Measurements from ENCODE around the gene DDX17.

DDX17 gene

GRCh38 chr22:38449776-38450175, 56.3 kb downstream of the DDX17 start:
- H3K9ac ChIP-seq, result no peak overlapping the region
- TF ChIP-seq CTCF (conservative IDR thresholded peaks at IDR 0.05; ENCODE audit: low read depth, low read length), result no peak
- H4K20me1 ChIP-seq (ENCODE audit: insufficient read depth), result no peaks in the 10 kb centered on the region
- no peak overlapping the region for H3K4me2 ChIP-seq
- no peaks in the 10 kb centered on the region for H3K36me3 ChIP-seq (ENCODE audit: insufficient read depth)
- H3K79me2 ChIP-seq (ENCODE audit: insufficient read depth, low read depth), result no peaks in the 10 kb centered on the region
- peaks cover 39% of the 10 kb centered on the region; the same call in 1 of the 2 replicates for H3K27me3 ChIP-seq (ENCODE audit: insufficient read depth, low read depth)
- no peak overlapping the region for H2AFZ ChIP-seq (ENCODE audit: low read depth)
- no peak overlapping the region for H3K27ac ChIP-seq
- peaks cover 5% of the 10 kb centered on the region for H3K4me1 ChIP-seq (ENCODE audit: low read depth, poor library complexity, severe bottlenecking)
- H3K4me3 ChIP-seq (IDR thresholded peaks at IDR 0.05; ENCODE audit: insufficient read depth, low read depth, low read length), result no peak overlapping the region

GRCh38 chr22:38448945-38449745, 57.0 kb downstream of the DDX17 start:
- H4K20me1 ChIP-seq (ENCODE audit: insufficient read depth), result no peaks in the 10 kb centered on the region
- H3K79me2 ChIP-seq (ENCODE audit: insufficient read depth, low read depth), result no peaks in the 10 kb centered on the region
- H3K4me3 ChIP-seq (IDR thresholded peaks at IDR 0.05; ENCODE audit: insufficient read depth, low read depth, low read length), result no peak overlapping the region
- peaks cover 36% of the 10 kb centered on the region; the same call in 1 of the 2 replicates for H3K27me3 ChIP-seq (ENCODE audit: insufficient read depth, low read depth)
- no peak overlapping the region for H3K9ac ChIP-seq
- peaks cover 2% of the 10 kb centered on the region for H3K4me1 ChIP-seq (ENCODE audit: low read depth, poor library complexity, severe bottlenecking)
- H3K27ac ChIP-seq, result no peak overlapping the region
- TF ChIP-seq CTCF (conservative IDR thresholded peaks at IDR 0.05; ENCODE audit: low read depth, low read length), result no peak
- H3K4me2 ChIP-seq, result no peak overlapping the region
- H2AFZ ChIP-seq (ENCODE audit: low read depth), result no peak overlapping the region
- H3K36me3 ChIP-seq (ENCODE audit: insufficient read depth), result no peaks in the 10 kb centered on the region

GRCh38 chr22:38446018-38446601, 60.0 kb downstream of the DDX17 start:
- H3K36me3 ChIP-seq (ENCODE audit: insufficient read depth), result no peaks in the 10 kb centered on the region
- no peak for TF ChIP-seq CTCF (conservative IDR thresholded peaks at IDR 0.05; ENCODE audit: low read depth, low read length)
- H3K4me1 ChIP-seq (ENCODE audit: low read depth, poor library complexity, severe bottlenecking), result no peaks in the 10 kb centered on the region
- H3K27me3 ChIP-seq (ENCODE audit: insufficient read depth, low read depth), result peaks cover 20% of the 10 kb centered on the region; the same call in 1 of the 2 replicates
- no peaks in the 10 kb centered on the region for H4K20me1 ChIP-seq (ENCODE audit: insufficient read depth)
- H3K9ac ChIP-seq, result no peak overlapping the region
- H3K79me2 ChIP-seq (ENCODE audit: insufficient read depth, low read depth), result no peaks in the 10 kb centered on the region
- no peak overlapping the region for H2AFZ ChIP-seq (ENCODE audit: low read depth)
- H3K27ac ChIP-seq, result no peak overlapping the region
- no peak overlapping the region for H3K4me3 ChIP-seq (IDR thresholded peaks at IDR 0.05; ENCODE audit: insufficient read depth, low read depth, low read length)
- no peak overlapping the region for H3K4me2 ChIP-seq

GRCh38 chr22:38444783-38445182, 61.3 kb downstream of the DDX17 start:
- H3K79me2 ChIP-seq (ENCODE audit: insufficient read depth, low read depth), result no peaks in the 10 kb centered on the region
- H3K9ac ChIP-seq, result no peak overlapping the region
- H4K20me1 ChIP-seq (ENCODE audit: insufficient read depth), result no peaks in the 10 kb centered on the region
- H3K4me2 ChIP-seq, result no peak overlapping the region
- no peak for TF ChIP-seq CTCF (conservative IDR thresholded peaks at IDR 0.05; ENCODE audit: low read depth, low read length)
- H2AFZ ChIP-seq (ENCODE audit: low read depth), result no peak overlapping the region
- no peaks in the 10 kb centered on the region for H3K4me1 ChIP-seq (ENCODE audit: low read depth, poor library complexity, severe bottlenecking)
- no peak overlapping the region for H3K4me3 ChIP-seq (IDR thresholded peaks at IDR 0.05; ENCODE audit: insufficient read depth, low read depth, low read length)
- H3K27ac ChIP-seq, result no peak overlapping the region
- peaks cover 8% of the 10 kb centered on the region; the same call in 1 of the 2 replicates for H3K27me3 ChIP-seq (ENCODE audit: insufficient read depth, low read depth)
- no peaks in the 10 kb centered on the region for H3K36me3 ChIP-seq (ENCODE audit: insufficient read depth)
